Esophagus squamous epithelium (tissue), 5 donors: Measurements from ENCODE around the gene ARAP2. TPM values are rescaled to one million over a fixed set of nuclear protein-coding genes. Genes with fewer than 3 reads are reported as not detected.

ENCODE experiments used
- DNase-seq: peaks from one replicate; lab custom pipeline; 2025; lab: John Stamatoyannopoulos, UW
- H3K27ac ChIP-seq, 4 donors: fragments of 200-600 bp; sonication (generic); one replicate each; pipeline ENCODE4 v1.5.1; 2016 to 2019; ENCODE audit warnings: mild to moderate bottlenecking in 1 of 4
- H3K27me3 ChIP-seq, 4 donors: fragments of 200-600 bp; sonication (generic); 1 replicate in 3 of 4; 2 replicates in 1 of 4; pipeline versions ENCODE4 v1.5.1 to v1.6.0; 2017 to 2021; ENCODE audit warnings: antibody characterized with exemption in 1 of 4
- H3K36me3 ChIP-seq, 3 donors: fragments of 200-600 bp; sonication (generic); one replicate each; pipeline ENCODE4 v1.5.1; 2016 to 2019
- H3K4me1 ChIP-seq, 3 donors: fragments of 200-600 bp; sonication (generic); one replicate each; pipeline ENCODE4 v1.5.1; 2017 to 2019
- H3K4me3 ChIP-seq, 4 donors: fragments of 200-600 bp; sonication (generic); 1 replicate in 3 of 4; 2 replicates in 1 of 4; pipeline ENCODE4 v1.5.1; 2016 to 2019; ENCODE audit warnings: mild to moderate bottlenecking in 2 of 4, moderate library complexity in 1 of 4
- H3K9me3 ChIP-seq, 3 donors: fragments of 200-600 bp; sonication (generic); one replicate each; pipeline ENCODE4 v1.5.1; 2016 to 2019
- POLR2A ChIP-seq, 4 donors: fragments of 450-650 bp; IDR thresholded peaks; one replicate each; pipeline ENCODE4 v1.6.1; 2017; ENCODE audit warnings: antibody characterized with exemption in 4 of 4, mild to moderate bottlenecking in 4 of 4, moderate library complexity in 3 of 4
- WGBS, 2 donors: methylation state at CpG; one replicate each; pipeline ENCODE4 v1.1.5; 2018; 5-methylcytosine and 5-hydroxymethylcytosine counted together
- intact Hi-C: fragments of 100-400 bp; cut with DNase I; formaldehyde crosslinking; loops from one replicate; pipeline ENCODE4 v1.15.0; 2022
- total RNA-seq, 4 donors: library from RNA; depleted of rRNA; stranded (reverse); fragments of >200 nt; gene quantifications; one replicate each; pipeline ENCODE4 v1.1.0, GENCODE V29; 2016
- TF ChIP-seq, protein P1 (sequence below), 6 experiments: fragments of 450-650 bp in 4 of 6; fragments of 200-600 bp in 2 of 6; sonication (generic) in 2 of 6; IDR thresholded peaks; one replicate each; pipeline ENCODE4 v1.5.1; 2016 to 2019; ENCODE audit warnings: antibody characterized with exemption in 6 of 6, mild to moderate bottlenecking in 4 of 6, moderate library complexity in 4 of 6
- donor health status: DM: yes; HTN: yes; CAD: no.

Gene ARAP2
- total RNA-seq, 4 donors from 2014 or later = 28.5 to 65.8 (median 46.9) TPM

- WGBS, 2 donors = 68 to 71% methylated on average over 6 of the region's 6 CpGs
- no peak overlapping the region for H3K27ac ChIP-seq
These were observed 217.9 kb downstream of the ARAP2 start for GRCh38 chr4:36026348-36026880.

GRCh38 chr4:36024901-36025660, 219.2 kb downstream of the ARAP2 start:
- H3K4me1 ChIP-seq = peaks cover 0 to 15% (median 0%) of the 10 kb centered on the region in 3 donors
- H3K4me3 ChIP-seq = no peak overlapping the region
- intact Hi-C loops = no loop called here
- 36 to 37% methylated on average over 6 of the region's 6 CpGs for WGBS, 2 donors
- TF ChIP-seq, protein P1, sequence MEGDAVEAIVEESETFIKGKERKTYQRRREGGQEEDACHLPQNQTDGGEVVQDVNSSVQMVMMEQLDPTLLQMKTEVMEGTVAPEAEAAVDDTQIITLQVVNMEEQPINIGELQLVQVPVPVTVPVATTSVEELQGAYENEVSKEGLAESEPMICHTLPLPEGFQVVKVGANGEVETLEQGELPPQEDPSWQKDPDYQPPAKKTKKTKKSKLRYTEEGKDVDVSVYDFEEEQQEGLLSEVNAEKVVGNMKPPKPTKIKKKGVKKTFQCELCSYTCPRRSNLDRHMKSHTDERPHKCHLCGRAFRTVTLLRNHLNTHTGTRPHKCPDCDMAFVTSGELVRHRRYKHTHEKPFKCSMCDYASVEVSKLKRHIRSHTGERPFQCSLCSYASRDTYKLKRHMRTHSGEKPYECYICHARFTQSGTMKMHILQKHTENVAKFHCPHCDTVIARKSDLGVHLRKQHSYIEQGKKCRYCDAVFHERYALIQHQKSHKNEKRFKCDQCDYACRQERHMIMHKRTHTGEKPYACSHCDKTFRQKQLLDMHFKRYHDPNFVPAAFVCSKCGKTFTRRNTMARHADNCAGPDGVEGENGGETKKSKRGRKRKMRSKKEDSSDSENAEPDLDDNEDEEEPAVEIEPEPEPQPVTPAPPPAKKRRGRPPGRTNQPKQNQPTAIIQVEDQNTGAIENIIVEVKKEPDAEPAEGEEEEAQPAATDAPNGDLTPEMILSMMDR (IDR thresholded peaks at IDR 0.05) = no peak
- TF ChIP-seq POLR2A (IDR thresholded peaks at IDR 0.05) = no peak
- H3K27me3 ChIP-seq = no peaks in the 10 kb centered on the region
- no peak overlapping the region for H3K27ac ChIP-seq
- no peaks in the 10 kb centered on the region for H3K36me3 ChIP-seq
- no peaks in the 10 kb centered on the region for H3K9me3 ChIP-seq
- DNase-seq = no peak

More at GRCh38 chr4:36026348-36026880, 217.9 kb downstream of the ARAP2 start:
- Histone ChIP-seq H3K36me3 (no peaks in the 10 kb centered on the region), H3K9me3 (no peaks in the 10 kb centered on the region), H3K27me3 (no peaks in the 10 kb centered on the region), H3K4me3 (no peak overlapping the region), H3K4me1 (peaks cover 0 to 15% (median 0%) of the 10 kb centered on the region in 3 donors)
- DNase-seq = no peak
- intact Hi-C loops = no loop called here
- TF ChIP-seq, protein P1 (IDR thresholded peaks at IDR 0.05) = no peak
- TF ChIP-seq POLR2A (IDR thresholded peaks at IDR 0.05) = no peak

DNA sequence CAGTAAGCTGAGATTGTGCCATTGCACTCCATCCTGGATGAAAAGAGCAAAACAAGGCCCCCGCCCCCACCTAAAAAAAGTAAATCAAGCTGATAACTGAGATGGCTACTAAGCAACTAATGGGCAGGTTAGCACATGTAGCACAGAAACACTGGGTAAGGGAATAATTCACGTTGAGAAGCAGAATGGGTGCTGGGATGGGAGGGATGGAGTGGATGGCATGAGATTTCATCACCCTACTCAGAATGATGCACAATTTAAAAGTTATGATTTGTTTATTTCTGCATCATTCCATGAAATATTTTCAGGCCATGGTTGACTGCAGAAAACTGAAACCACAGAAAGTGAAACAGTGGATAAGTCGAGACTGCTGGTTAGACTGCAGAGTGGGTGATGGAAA, 224.0 kb downstream of the ARAP2 start:
- Histone ChIP-seq H3K36me3 (no peaks in the 10 kb centered on the region), H3K4me3 (no peak overlapping the region), H3K4me1 (peaks cover 0 to 5% (median 0%) of the 10 kb centered on the region in 3 donors), H3K27me3 (no peaks in the 10 kb centered on the region), H3K9me3 (no peaks in the 10 kb centered on the region), H3K27ac (no peak overlapping the region)
- intact Hi-C loops = no loop called here
- no peak for DNase-seq
- 54 to 82% methylated on average over 3 of the region's 3 CpGs for WGBS, 2 donors
- no peak for TF ChIP-seq POLR2A (IDR thresholded peaks at IDR 0.05)
- TF ChIP-seq, protein P1 (IDR thresholded peaks at IDR 0.05) = no peak

Other genes starting within 250 kb of the ARAP2 start
- 1 to 10 TPM in 1 of 4 donors, under 1 TPM in 3; 0.19 to 1.0 (median 0.30) TPM for gene DTHD1, start 37.1 kb upstream of the ARAP2 start, total RNA-seq